Measurements from ENCODE around the gene STK32A.

GRCh38 chr5:147336876-147337275 lies 102.0 kb downstream of the STK32A start:
- TF ChIP-seq CTCF (IDR thresholded peaks at IDR 0.05): no peak
- TF ChIP-seq POLR2A (IDR thresholded peaks at IDR 0.05): no peak
